SK-N-SH treated with all-trans-retinoic acid at 6 μM for 48 hours (cell line): Measurements from ENCODE around the gene PRR5.

ENCODE experiments used
- ATAC-seq: fragments of 200-7000 bp; cut with Tn5 transposase; 3 replicates; pipeline ENCODE4 v1.9.1; 2020; ENCODE audit warnings: mild to moderate bottlenecking, moderate library complexity
- BACH2 ChIP-seq: fragments of 250-450 bp; sonication (Bioruptor Pico); IDR thresholded peaks from 2 replicates; pipeline ENCODE4 v1.9.0; 2021; ENCODE audit warnings: mild to moderate bottlenecking, borderline replicate concordance
- CSDC2 ChIP-seq: fragments of 250-450 bp; sonication (Bioruptor Pico); IDR thresholded peaks from 2 replicates; pipeline ENCODE4 v1.5.0; 2020; ENCODE audit warnings: mild to moderate bottlenecking, moderate library complexity
- ISL1 ChIP-seq: fragments of 250-450 bp; sonication (Bioruptor Pico); IDR thresholded peaks from 2 replicates; pipeline ENCODE4 v2.1.2; 2022; ENCODE audit warnings: mild to moderate bottlenecking, moderate library complexity
- OSR1 ChIP-seq: fragments of 250-450 bp; sonication (Bioruptor Pico); IDR thresholded peaks from 2 replicates; pipeline ENCODE4 v1.8.0; 2022; ENCODE audit warnings: moderate library complexity, mild to moderate bottlenecking, inconsistent platforms
- PPARA ChIP-seq: fragments of 250-450 bp; sonication (Bioruptor Pico); IDR thresholded peaks from 2 replicates; pipeline ENCODE4 v1.5.0; 2020; ENCODE audit warnings: mild to moderate bottlenecking, borderline replicate concordance
- RARB ChIP-seq: fragments of 250-450 bp; sonication (Bioruptor Pico); IDR thresholded peaks from 2 replicates; pipeline ENCODE4 v1.8.0; 2021; ENCODE audit warnings: mild to moderate bottlenecking, moderate library complexity
- SNAI2 ChIP-seq: fragments of 250-450 bp; sonication (Bioruptor Pico); IDR thresholded peaks from 2 replicates; pipeline ENCODE4 v1.5.0; 2020; ENCODE audit warnings: mild to moderate bottlenecking, moderate library complexity
- TCF4 ChIP-seq: fragments of 250-450 bp; sonication (Bioruptor Pico); IDR thresholded peaks from 2 replicates; pipeline ENCODE4 v1.8.0; 2021; ENCODE audit warnings: mild to moderate bottlenecking, moderate library complexity, borderline replicate concordance
- TOX ChIP-seq: fragments of 250-450 bp; sonication (Bioruptor Pico); IDR thresholded peaks from 2 replicates; pipeline ENCODE4 v1.8.0; 2021; ENCODE audit warnings: mild to moderate bottlenecking, moderate library complexity, borderline replicate concordance
- ZC3H10 ChIP-seq: fragments of 250-450 bp; sonication (Bioruptor Pico); IDR thresholded peaks from 2 replicates; pipeline ENCODE4 v1.5.1; 2021; ENCODE audit warnings: mild to moderate bottlenecking, moderate library complexity
- ZFP3 ChIP-seq: fragments of 250-450 bp; sonication (Bioruptor Pico); IDR thresholded peaks from 2 replicates; pipeline ENCODE4 v1.5.0; 2020; ENCODE audit warnings: mild to moderate bottlenecking, moderate library complexity
- ZFP30 ChIP-seq: fragments of 450-650 bp; formaldehyde crosslinking; IDR thresholded peaks from 2 replicates; pipeline ENCODE4 v1.5.0; 2022; ENCODE audit warnings: mild to moderate bottlenecking, moderate library complexity
- ZNF70 ChIP-seq: fragments of 450-650 bp; formaldehyde crosslinking; IDR thresholded peaks from 2 replicates; pipeline ENCODE4 v1.5.0; 2020; ENCODE audit warnings: mild to moderate bottlenecking, moderate library complexity
- ZNF8 ChIP-seq: fragments of 450-650 bp; formaldehyde crosslinking; IDR thresholded peaks from 2 replicates; pipeline ENCODE4 v1.5.0; 2020; ENCODE audit warnings: mild to moderate bottlenecking, moderate library complexity
- TF ChIP-seq, protein P1 (sequence below): fragments of 250-450 bp; sonication (Bioruptor Pico); IDR thresholded peaks from 2 replicates; pipeline ENCODE4 v1.5.1; 2020; ENCODE audit warnings: low read depth, mild to moderate bottlenecking, moderate library complexity
- TF ChIP-seq, protein P2 (sequence below): fragments of 250-450 bp; sonication (Bioruptor Pico); IDR thresholded peaks from 2 replicates; pipeline ENCODE4 v1.8.0; 2021; ENCODE audit warnings: low read depth, mild to moderate bottlenecking, moderate library complexity, borderline replicate concordance
- TF ChIP-seq, protein P3 (sequence below): fragments of 250-450 bp; sonication (Bioruptor Pico); IDR thresholded peaks from 2 replicates; pipeline ENCODE4 v1.8.0; 2020; ENCODE audit warnings: mild to moderate bottlenecking, moderate library complexity, borderline replicate concordance
- TF ChIP-seq, protein P4 (sequence below): fragments of 250-450 bp; sonication (Bioruptor Pico); IDR thresholded peaks from 2 replicates; pipeline ENCODE4 v1.5.1; 2021; ENCODE audit warnings: mild to moderate bottlenecking, moderate library complexity
- TF ChIP-seq, protein P5 (sequence below): fragments of 250-450 bp; sonication (Bioruptor Pico); IDR thresholded peaks from 2 replicates; pipeline ENCODE4 v1.5.0; 2020; ENCODE audit warnings: mild to moderate bottlenecking, moderate library complexity

Gene PRR5

DNA sequence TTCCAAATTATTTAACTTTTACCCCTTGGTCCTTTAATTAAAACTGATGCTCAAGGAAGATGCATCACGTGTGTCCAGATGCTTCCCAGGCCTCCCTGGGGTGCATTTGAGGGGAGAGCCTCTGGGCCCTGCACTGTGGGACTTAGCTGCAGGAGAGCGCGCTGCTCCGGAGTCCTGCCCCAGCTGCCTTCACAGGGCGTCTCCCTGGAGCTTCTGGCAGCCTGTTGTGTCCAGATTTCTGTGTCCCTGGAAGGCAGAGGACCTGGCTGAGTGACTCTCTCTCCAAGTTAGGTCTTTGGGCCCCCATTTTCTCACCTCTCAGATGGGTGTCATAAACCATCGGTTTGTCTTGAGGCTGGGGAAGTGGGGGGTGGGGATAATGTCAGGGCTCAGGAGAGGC, 53.4 kb downstream of the PRR5 start:
- TF ChIP-seq, protein P1, sequence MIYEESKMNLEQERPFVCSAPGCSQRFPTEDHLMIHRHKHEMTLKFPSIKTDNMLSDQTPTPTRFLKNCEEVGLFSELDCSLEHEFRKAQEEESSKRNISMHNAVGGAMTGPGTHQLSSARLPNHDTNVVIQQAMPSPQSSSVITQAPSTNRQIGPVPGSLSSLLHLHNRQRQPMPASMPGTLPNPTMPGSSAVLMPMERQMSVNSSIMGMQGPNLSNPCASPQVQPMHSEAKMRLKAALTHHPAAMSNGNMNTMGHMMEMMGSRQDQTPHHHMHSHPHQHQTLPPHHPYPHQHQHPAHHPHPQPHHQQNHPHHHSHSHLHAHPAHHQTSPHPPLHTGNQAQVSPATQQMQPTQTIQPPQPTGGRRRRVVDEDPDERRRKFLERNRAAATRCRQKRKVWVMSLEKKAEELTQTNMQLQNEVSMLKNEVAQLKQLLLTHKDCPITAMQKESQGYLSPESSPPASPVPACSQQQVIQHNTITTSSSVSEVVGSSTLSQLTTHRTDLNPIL (CRISPR knock-in tag), result no peak
- TF ChIP-seq, protein P2, sequence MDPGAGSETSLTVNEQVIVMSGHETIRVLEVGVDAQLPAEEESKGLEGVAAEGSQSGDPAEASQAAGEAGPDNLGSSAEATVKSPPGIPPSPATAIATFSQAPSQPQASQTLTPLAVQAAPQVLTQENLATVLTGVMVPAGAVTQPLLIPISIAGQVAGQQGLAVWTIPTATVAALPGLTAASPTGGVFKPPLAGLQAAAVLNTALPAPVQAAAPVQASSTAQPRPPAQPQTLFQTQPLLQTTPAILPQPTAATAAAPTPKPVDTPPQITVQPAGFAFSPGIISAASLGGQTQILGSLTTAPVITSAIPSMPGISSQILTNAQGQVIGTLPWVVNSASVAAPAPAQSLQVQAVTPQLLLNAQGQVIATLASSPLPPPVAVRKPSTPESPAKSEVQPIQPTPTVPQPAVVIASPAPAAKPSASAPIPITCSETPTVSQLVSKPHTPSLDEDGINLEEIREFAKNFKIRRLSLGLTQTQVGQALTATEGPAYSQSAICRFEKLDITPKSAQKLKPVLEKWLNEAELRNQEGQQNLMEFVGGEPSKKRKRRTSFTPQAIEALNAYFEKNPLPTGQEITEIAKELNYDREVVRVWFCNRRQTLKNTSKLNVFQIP (CRISPR knock-in tag), result no peak
- TF ChIP-seq OSR1, result no peak
- no peak for ATAC-seq

DNA sequence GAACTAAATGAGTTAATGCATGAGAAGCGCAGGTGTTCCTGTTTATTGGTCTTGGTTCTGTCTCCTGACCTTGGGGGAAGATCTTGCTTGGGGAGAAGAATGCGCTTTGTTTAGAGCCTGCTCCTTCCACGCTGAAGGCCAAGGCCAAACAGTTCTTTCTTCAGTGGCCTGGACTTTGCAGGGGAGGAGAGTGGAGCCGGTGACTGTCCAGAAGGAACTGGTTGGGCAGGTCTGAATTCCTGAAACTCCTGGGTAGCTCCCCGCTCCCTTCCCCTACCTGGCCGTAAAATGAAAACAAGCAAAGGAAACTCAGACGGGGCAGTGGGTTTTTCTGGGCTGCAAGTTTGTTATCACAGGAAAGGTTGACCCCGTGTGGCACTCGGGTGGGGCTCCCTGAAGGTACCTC, 54.0 kb downstream of the PRR5 start:
- no peak for ATAC-seq
- TF ChIP-seq, protein P1 (CRISPR knock-in tag), result no peak
- TF ChIP-seq, protein P3, sequence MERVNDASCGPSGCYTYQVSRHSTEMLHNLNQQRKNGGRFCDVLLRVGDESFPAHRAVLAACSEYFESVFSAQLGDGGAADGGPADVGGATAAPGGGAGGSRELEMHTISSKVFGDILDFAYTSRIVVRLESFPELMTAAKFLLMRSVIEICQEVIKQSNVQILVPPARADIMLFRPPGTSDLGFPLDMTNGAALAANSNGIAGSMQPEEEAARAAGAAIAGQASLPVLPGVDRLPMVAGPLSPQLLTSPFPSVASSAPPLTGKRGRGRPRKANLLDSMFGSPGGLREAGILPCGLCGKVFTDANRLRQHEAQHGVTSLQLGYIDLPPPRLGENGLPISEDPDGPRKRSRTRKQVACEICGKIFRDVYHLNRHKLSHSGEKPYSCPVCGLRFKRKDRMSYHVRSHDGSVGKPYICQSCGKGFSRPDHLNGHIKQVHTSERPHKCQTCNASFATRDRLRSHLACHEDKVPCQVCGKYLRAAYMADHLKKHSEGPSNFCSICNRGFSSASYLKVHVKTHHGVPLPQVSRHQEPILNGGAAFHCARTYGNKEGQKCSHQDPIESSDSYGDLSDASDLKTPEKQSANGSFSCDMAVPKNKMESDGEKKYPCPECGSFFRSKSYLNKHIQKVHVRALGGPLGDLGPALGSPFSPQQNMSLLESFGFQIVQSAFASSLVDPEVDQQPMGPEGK (CRISPR knock-in tag), result no peak
- no peak for TF ChIP-seq OSR1
- TF ChIP-seq ZNF8 (CRISPR knock-in tag), result no peak
- no peak for TF ChIP-seq ISL1
- no peak for TF ChIP-seq BACH2 (CRISPR knock-in tag)
- no peak for TF ChIP-seq ZC3H10
- TF ChIP-seq CSDC2 (CRISPR knock-in tag), result no peak
- TF ChIP-seq TCF4, result no peak
- no peak for TF ChIP-seq RARB (CRISPR knock-in tag)
- TF ChIP-seq ZFP3 (CRISPR knock-in tag), result no peak
- TF ChIP-seq SNAI2, result no peak
- no peak for TF ChIP-seq TOX (CRISPR knock-in tag)
- TF ChIP-seq, protein P2 (CRISPR knock-in tag), result no peak
- TF ChIP-seq, protein P4, sequence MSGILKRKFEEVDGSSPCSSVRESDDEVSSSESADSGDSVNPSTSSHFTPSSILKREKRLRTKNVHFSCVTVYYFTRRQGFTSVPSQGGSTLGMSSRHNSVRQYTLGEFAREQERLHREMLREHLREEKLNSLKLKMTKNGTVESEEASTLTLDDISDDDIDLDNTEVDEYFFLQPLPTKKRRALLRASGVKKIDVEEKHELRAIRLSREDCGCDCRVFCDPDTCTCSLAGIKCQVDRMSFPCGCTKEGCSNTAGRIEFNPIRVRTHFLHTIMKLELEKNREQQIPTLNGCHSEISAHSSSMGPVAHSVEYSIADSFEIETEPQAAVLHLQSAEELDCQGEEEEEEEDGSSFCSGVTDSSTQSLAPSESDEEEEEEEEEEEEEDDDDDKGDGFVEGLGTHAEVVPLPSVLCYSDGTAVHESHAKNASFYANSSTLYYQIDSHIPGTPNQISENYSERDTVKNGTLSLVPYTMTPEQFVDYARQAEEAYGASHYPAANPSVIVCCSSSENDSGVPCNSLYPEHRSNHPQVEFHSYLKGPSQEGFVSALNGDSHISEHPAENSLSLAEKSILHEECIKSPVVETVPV (CRISPR knock-in tag), result no peak
- no peak for TF ChIP-seq ZFP30 (CRISPR knock-in tag)
- TF ChIP-seq, protein P5, sequence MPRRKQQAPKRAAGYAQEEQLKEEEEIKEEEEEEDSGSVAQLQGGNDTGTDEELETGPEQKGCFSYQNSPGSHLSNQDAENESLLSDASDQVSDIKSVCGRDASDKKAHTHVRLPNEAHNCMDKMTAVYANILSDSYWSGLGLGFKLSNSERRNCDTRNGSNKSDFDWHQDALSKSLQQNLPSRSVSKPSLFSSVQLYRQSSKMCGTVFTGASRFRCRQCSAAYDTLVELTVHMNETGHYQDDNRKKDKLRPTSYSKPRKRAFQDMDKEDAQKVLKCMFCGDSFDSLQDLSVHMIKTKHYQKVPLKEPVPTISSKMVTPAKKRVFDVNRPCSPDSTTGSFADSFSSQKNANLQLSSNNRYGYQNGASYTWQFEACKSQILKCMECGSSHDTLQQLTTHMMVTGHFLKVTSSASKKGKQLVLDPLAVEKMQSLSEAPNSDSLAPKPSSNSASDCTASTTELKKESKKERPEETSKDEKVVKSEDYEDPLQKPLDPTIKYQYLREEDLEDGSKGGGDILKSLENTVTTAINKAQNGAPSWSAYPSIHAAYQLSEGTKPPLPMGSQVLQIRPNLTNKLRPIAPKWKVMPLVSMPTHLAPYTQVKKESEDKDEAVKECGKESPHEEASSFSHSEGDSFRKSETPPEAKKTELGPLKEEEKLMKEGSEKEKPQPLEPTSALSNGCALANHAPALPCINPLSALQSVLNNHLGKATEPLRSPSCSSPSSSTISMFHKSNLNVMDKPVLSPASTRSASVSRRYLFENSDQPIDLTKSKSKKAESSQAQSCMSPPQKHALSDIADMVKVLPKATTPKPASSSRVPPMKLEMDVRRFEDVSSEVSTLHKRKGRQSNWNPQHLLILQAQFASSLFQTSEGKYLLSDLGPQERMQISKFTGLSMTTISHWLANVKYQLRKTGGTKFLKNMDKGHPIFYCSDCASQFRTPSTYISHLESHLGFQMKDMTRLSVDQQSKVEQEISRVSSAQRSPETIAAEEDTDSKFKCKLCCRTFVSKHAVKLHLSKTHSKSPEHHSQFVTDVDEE (CRISPR knock-in tag), result no peak
- TF ChIP-seq ZNF70, result no peak
- TF ChIP-seq PPARA (CRISPR knock-in tag), result no peak
